ENCODE data around the gene LRP10. TPM values are rescaled to one million over a fixed set of nuclear protein-coding genes. Genes with fewer than 3 reads are reported as not detected.

The LRP10 gene
- polyA plus RNA-seq, 2 of the 4 experiments (the other 2 are of a cell fraction): 57.2 to 74.3 TPM

DNA sequence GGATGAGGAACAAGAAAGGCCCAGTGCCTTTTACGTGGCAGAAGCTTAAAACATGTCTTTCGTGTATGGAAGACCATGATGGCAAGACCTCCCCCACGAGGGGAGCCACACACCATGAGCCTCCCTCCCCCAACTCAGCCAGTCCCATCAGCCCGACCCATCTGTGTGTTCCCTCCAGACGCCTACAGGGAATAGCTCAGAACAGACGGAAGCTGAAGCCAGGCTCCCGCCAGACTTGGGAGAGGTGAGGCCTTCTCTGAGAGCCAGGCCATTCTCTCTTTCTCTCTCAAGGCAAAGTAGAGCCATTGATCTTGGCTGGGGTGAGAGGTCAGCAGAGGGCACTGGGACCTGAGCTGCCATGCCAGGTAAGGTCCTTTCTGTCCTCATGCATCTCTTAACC lies 20.9 kb downstream of the LRP10 start:
- no peaks in the 10 kb centered on the region for H3K9me3 ChIP-seq
- H3K4me2 ChIP-seq: no peak overlapping the region
- H3K27ac ChIP-seq: no peak overlapping the region
- H3K4me1 ChIP-seq: peaks cover 11% of the 10 kb centered on the region
- DNase-seq (ENCODE audit: low read depth in 1 of 2, low spot score in 1 of 2) (no peak), ATAC-seq (no peak), FAIRE-seq (no peak)
- 87% methylated on average over 7 of the region's 7 CpGs for WGBS (ENCODE audit: missing lambda C conversion rate)
- no peak for TF ChIP-seq CEBPB (IDR thresholded peaks at IDR 0.05)
- no peak for TF ChIP-seq SMC3 (IDR thresholded peaks at IDR 0.05)
- no peak for TF ChIP-seq ZC3H11A (IDR thresholded peaks at IDR 0.05)
- TF ChIP-seq PHF8 (IDR thresholded peaks at IDR 0.05; ENCODE audit: borderline replicate concordance, low read depth): no peak
- no peak for TF ChIP-seq JUN (IDR thresholded peaks at IDR 0.05)
- TF ChIP-seq, protein P1, sequence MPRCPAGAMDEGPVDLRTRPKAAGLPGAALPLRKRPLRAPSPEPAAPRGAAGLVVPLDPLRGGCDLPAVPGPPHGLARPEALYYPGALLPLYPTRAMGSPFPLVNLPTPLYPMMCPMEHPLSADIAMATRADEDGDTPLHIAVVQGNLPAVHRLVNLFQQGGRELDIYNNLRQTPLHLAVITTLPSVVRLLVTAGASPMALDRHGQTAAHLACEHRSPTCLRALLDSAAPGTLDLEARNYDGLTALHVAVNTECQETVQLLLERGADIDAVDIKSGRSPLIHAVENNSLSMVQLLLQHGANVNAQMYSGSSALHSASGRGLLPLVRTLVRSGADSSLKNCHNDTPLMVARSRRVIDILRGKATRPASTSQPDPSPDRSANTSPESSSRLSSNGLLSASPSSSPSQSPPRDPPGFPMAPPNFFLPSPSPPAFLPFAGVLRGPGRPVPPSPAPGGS (IDR thresholded peaks at IDR 0.05): no peak
- TF ChIP-seq ZNF302 (CRISPR knock-in tag; IDR thresholded peaks at IDR 0.05): no peak
- no peak for TF ChIP-seq RCOR1 (IDR thresholded peaks at IDR 0.05; ENCODE audit: low read depth, low read length)
- TF ChIP-seq FOXS1 (CRISPR knock-in tag; IDR thresholded peaks at IDR 0.05): no peak
- TF ChIP-seq FOSB (CRISPR knock-in tag; IDR thresholded peaks at IDR 0.05): no peak
- TF ChIP-seq ESRRA (IDR thresholded peaks at IDR 0.05; ENCODE audit: borderline replicate concordance, low read length): no peak
- TF ChIP-seq CHD4 (IDR thresholded peaks at IDR 0.05; ENCODE audit: borderline replicate concordance): no peak
- TF ChIP-seq, protein P2, sequence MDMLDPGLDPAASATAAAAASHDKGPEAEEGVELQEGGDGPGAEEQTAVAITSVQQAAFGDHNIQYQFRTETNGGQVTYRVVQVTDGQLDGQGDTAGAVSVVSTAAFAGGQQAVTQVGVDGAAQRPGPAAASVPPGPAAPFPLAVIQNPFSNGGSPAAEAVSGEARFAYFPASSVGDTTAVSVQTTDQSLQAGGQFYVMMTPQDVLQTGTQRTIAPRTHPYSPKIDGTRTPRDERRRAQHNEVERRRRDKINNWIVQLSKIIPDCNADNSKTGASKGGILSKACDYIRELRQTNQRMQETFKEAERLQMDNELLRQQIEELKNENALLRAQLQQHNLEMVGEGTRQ (IDR thresholded peaks at IDR 0.05): no peak
- TF ChIP-seq POLR2A (IDR thresholded peaks at IDR 0.05; ENCODE audit: low read length): no peak
- POLR2A ChIA-PET: no interaction called here
- CTCF ChIA-PET: interaction anchor here (1.0 to 23.1 kb wide), 6 partner anchors 3 to 69 kb away, joined by 3 to 368 read pairs (median 6); partner anchors contain the start of genes LRP10 and REM2
- no peak overlapping the region for H3K4me3 ChIP-seq

DNA sequence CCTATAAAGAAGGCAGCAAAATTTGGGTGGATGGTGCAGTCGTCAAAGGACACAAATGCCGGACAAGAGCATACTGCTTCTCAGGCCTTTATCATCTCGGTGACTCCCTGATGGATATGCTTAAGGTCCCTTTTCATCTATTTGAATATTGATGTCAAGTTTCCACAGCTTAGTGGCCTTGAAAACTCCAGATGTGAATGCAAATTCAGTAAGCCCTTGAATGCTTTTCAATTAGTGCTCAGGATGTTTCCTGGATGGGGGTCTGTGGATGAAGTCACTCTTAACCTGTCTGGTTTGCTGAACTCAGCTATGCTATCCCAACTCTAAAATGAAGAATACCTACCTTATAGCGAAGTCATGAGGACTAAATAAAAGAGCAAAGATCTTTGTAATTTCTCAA lies 22.2 kb downstream of the LRP10 start:
- CTCF ChIA-PET: interaction anchor here (1.0 to 16.6 kb wide), 4 partner anchors 13 to 323 kb away, joined by 3 to 368 read pairs (median 6); partner anchors contain the start of genes LRP10 and REM2
- H3K4me3 ChIP-seq: no peak overlapping the region
- no peak for ATAC-seq
- H3K4me2 ChIP-seq: no peak overlapping the region
- no peak for DNase-seq (ENCODE audit: low read depth in 1 of 2, low spot score in 1 of 2)
- no peak for TF ChIP-seq RARB (CRISPR knock-in tag; IDR thresholded peaks at IDR 0.05)
- TF ChIP-seq EHF (CRISPR knock-in tag; IDR thresholded peaks at IDR 0.05): no peak
- TF ChIP-seq HEYL (CRISPR knock-in tag; IDR thresholded peaks at IDR 0.05): no peak
- no peak for TF ChIP-seq CEBPB (IDR thresholded peaks at IDR 0.05)
- no peak for TF ChIP-seq MAZ (IDR thresholded peaks at IDR 0.05; ENCODE audit: borderline replicate concordance, low read depth, low read length)
- no peak for TF ChIP-seq POLR2A (IDR thresholded peaks at IDR 0.05; ENCODE audit: low read length)
- TF ChIP-seq ZC3H11A (IDR thresholded peaks at IDR 0.05): no peak
- TF ChIP-seq, protein P3, sequence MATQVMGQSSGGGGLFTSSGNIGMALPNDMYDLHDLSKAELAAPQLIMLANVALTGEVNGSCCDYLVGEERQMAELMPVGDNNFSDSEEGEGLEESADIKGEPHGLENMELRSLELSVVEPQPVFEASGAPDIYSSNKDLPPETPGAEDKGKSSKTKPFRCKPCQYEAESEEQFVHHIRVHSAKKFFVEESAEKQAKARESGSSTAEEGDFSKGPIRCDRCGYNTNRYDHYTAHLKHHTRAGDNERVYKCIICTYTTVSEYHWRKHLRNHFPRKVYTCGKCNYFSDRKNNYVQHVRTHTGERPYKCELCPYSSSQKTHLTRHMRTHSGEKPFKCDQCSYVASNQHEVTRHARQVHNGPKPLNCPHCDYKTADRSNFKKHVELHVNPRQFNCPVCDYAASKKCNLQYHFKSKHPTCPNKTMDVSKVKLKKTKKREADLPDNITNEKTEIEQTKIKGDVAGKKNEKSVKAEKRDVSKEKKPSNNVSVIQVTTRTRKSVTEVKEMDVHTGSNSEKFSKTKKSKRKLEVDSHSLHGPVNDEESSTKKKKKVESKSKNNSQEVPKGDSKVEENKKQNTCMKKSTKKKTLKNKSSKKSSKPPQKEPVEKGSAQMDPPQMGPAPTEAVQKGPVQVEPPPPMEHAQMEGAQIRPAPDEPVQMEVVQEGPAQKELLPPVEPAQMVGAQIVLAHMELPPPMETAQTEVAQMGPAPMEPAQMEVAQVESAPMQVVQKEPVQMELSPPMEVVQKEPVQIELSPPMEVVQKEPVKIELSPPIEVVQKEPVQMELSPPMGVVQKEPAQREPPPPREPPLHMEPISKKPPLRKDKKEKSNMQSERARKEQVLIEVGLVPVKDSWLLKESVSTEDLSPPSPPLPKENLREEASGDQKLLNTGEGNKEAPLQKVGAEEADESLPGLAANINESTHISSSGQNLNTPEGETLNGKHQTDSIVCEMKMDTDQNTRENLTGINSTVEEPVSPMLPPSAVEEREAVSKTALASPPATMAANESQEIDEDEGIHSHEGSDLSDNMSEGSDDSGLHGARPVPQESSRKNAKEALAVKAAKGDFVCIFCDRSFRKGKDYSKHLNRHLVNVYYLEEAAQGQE (IDR thresholded peaks at IDR 0.05): no peak
- no peak for TF ChIP-seq RNF2 (IDR thresholded peaks at IDR 0.05; ENCODE audit: borderline replicate concordance, low read depth)
- H3K4me1 ChIP-seq: peaks cover 14% of the 10 kb centered on the region
- FAIRE-seq: no peak
- H3K9me3 ChIP-seq: no peaks in the 10 kb centered on the region
- 80% methylated on average over 4 of the region's 4 CpGs for WGBS (ENCODE audit: missing lambda C conversion rate)
- no peak overlapping the region for H3K27ac ChIP-seq
- POLR2A ChIA-PET: no interaction called here

Data from A549 (cell line).